KG1 (cell line): ENCODE results near the gene CMIP.

Experiments used
- DNase-seq: peaks from one replicate; lab custom pipeline; 2025; lab: John Stamatoyannopoulos, UW

The CMIP gene

GRCh38 chr16:81607006-81607405 lies 162.4 kb downstream of the CMIP start:
- DNase-seq = no peak

GRCh38 chr16:81607805-81608522 lies 163.4 kb downstream of the CMIP start:
- no peak for DNase-seq

- no peak for DNase-seq
Observed at GRCh38 chr16:81608523-81609209, 164.1 kb downstream of the CMIP start.

GRCh38 chr16:81609323-81609892 lies 164.8 kb downstream of the CMIP start:
- no peak for DNase-seq

- DNase-seq = no peak
Observed at GRCh38 chr16:81610144-81610842, 165.7 kb downstream of the CMIP start.

GRCh38 chr16:81610936-81611335 lies 166.3 kb downstream of the CMIP start:
- no peak for DNase-seq

- no peak for DNase-seq
Observed at GRCh38 chr16:81611721-81612120, 167.1 kb downstream of the CMIP start.

GRCh38 chr16:81612351-81613163 lies 167.9 kb downstream of the CMIP start:
- DNase-seq = no peak

GRCh38 chr16:81614171-81614570 lies 169.6 kb downstream of the CMIP start:
- DNase-seq = no peak

- no peak for DNase-seq
Observed at GRCh38 chr16:81614654-81615359, 170.2 kb downstream of the CMIP start.

GRCh38 chr16:81615411-81615810 lies 170.8 kb downstream of the CMIP start:
- DNase-seq = no peak

GRCh38 chr16:81615833-81616232 lies 171.2 kb downstream of the CMIP start:
- no peak for DNase-seq

- DNase-seq = no peak
Observed at GRCh38 chr16:81616321-81617020, 171.9 kb downstream of the CMIP start.

GRCh38 chr16:81617021-81617346 lies 172.4 kb downstream of the CMIP start:
- DNase-seq = no peak

- no peak for DNase-seq
Observed at GRCh38 chr16:81618187-81618586, 173.6 kb downstream of the CMIP start.

GRCh38 chr16:81618661-81619060 lies 174.1 kb downstream of the CMIP start:
- no peak for DNase-seq

- DNase-seq = no peak
Observed at GRCh38 chr16:81620029-81620428, 175.4 kb downstream of the CMIP start.

- no peak for DNase-seq
Observed at GRCh38 chr16:81620796-81621195, 176.2 kb downstream of the CMIP start.

- no peak for DNase-seq
Observed at GRCh38 chr16:81621496-81621895, 176.9 kb downstream of the CMIP start.

- no peak for DNase-seq
Observed at GRCh38 chr16:81623365-81624102, 178.9 kb downstream of the CMIP start.
